RPMI8226 (cell line): ENCODE measurements around the gene HOXC4.
"Not testable (repeated sequence)": the region's sequence is repeated elsewhere in the genome, so short reads cannot be mapped to it uniquely, and the experiment has no call there.

Experiments
- DNase-seq: peaks from one replicate; pipeline ENCODE4 v3.0.0-alpha.2; 2015

The HOXC4 gene

GRCh38 chr12:54059668-54060067 lies 6.0 kb downstream of the HOXC4 start:
- no peak for DNase-seq

- no peak for DNase-seq
Observed at GRCh38 chr12:54060174-54060974, 6.7 kb downstream of the HOXC4 start.

- no peak for DNase-seq
Observed at GRCh38 chr12:54060975-54061778, 7.5 kb downstream of the HOXC4 start.

- no peak for DNase-seq
Observed at GRCh38 chr12:54065677-54066076, 12.0 kb downstream of the HOXC4 start.

- no peak for DNase-seq
Observed at GRCh38 chr12:54066408-54066807, 12.8 kb downstream of the HOXC4 start.

GRCh38 chr12:54068418-54069070 lies 14.9 kb downstream of the HOXC4 start:
- DNase-seq = no peak

- no peak for DNase-seq
Observed at GRCh38 chr12:54071942-54072341, 18.3 kb downstream of the HOXC4 start.

- DNase-seq = no peak
Observed at GRCh38 chr12:54074308-54074707, 20.7 kb downstream of the HOXC4 start.

- DNase-seq = no peak
Observed at GRCh38 chr12:54075409-54075808, 21.8 kb downstream of the HOXC4 start.

GRCh38 chr12:54075974-54076373 lies 22.3 kb downstream of the HOXC4 start:
- no peak for DNase-seq

- not testable (repeated sequence) for DNase-seq
Observed at GRCh38 chr12:54077843-54078242, 24.2 kb downstream of the HOXC4 start.

- DNase-seq = not testable (repeated sequence)
Observed at GRCh38 chr12:54079115-54079514, 25.5 kb downstream of the HOXC4 start.

- not testable (repeated sequence) for DNase-seq
Observed at GRCh38 chr12:54080008-54080924, 26.6 kb downstream of the HOXC4 start.

GRCh38 chr12:54081053-54081514 lies 27.4 kb downstream of the HOXC4 start:
- DNase-seq = not testable (repeated sequence)

GRCh38 chr12:54081581-54082396 lies 28.2 kb downstream of the HOXC4 start:
- not testable (repeated sequence) for DNase-seq

GRCh38 chr12:54082397-54082892 lies 28.8 kb downstream of the HOXC4 start:
- peak; percentile 11 for DNase-seq

- DNase-seq = not testable (repeated sequence)
Observed at GRCh38 chr12:54088011-54088410, 34.4 kb downstream of the HOXC4 start.

GRCh38 chr12:54089465-54089864 lies 35.8 kb downstream of the HOXC4 start:
- DNase-seq = not testable (repeated sequence)

GRCh38 chr12:54090312-54090711 lies 36.7 kb downstream of the HOXC4 start:
- not testable (repeated sequence) for DNase-seq

GRCh38 chr12:54092943-54093342 lies 39.3 kb downstream of the HOXC4 start:
- not testable (repeated sequence) for DNase-seq

- DNase-seq = not testable (repeated sequence)
Observed at GRCh38 chr12:54095928-54096327, 42.3 kb downstream of the HOXC4 start.
